H7 (cell line): ENCODE measurements around the gene C14orf119. TPM values are rescaled to one million over a fixed set of nuclear protein-coding genes. Genes with fewer than 3 reads are reported as not detected.
A peak's percentile ranks its signal among the peaks of the same experiment; 100 is the strongest.

Experiments used
- DNase-seq: peaks from one replicate; pipeline ENCODE4 v3.0.0; 2012
- H3K27me3 ChIP-seq: 2 replicates; pipeline ENCODE4 v1.6.0; 2011; ENCODE audit warnings: mild to moderate bottlenecking, low read length; ENCODE audit not compliant: control insufficient read depth, insufficient read depth
- H3K36me3 ChIP-seq: replicated peaks from 2 replicates; pipeline ENCODE4 v1.5.1; 2011; ENCODE audit warnings: low read length; ENCODE audit not compliant: control insufficient read depth, insufficient read depth
- H3K4me3 ChIP-seq: 2 replicates; pipeline ENCODE4 v1.5.1; 2011; ENCODE audit warnings: low read depth, mild to moderate bottlenecking, control low read depth, low read length, moderate library complexity; ENCODE audit not compliant: insufficient read depth
- total RNA-seq: library from RNA; depleted of rRNA; stranded (reverse); fragments of >200 nt; shearing (Covaris generic); gene quantifications from 2 replicates; pipeline ENCODE4 v1.2.3, GENCODE V29; 2014

The C14orf119 gene
- total RNA-seq, 1 experiment from 2014 or later: 97.8 TPM

GRCh38 chr14:23069413-23069806, 25.9 kb upstream of the C14orf119 start:
- H3K27me3 ChIP-seq: no peaks in the 10 kb centered on the region
- H3K4me3 ChIP-seq: no peak overlapping the region
- DNase-seq: no peak
- H3K36me3 ChIP-seq: peaks cover 40% of the 10 kb centered on the region

DNA sequence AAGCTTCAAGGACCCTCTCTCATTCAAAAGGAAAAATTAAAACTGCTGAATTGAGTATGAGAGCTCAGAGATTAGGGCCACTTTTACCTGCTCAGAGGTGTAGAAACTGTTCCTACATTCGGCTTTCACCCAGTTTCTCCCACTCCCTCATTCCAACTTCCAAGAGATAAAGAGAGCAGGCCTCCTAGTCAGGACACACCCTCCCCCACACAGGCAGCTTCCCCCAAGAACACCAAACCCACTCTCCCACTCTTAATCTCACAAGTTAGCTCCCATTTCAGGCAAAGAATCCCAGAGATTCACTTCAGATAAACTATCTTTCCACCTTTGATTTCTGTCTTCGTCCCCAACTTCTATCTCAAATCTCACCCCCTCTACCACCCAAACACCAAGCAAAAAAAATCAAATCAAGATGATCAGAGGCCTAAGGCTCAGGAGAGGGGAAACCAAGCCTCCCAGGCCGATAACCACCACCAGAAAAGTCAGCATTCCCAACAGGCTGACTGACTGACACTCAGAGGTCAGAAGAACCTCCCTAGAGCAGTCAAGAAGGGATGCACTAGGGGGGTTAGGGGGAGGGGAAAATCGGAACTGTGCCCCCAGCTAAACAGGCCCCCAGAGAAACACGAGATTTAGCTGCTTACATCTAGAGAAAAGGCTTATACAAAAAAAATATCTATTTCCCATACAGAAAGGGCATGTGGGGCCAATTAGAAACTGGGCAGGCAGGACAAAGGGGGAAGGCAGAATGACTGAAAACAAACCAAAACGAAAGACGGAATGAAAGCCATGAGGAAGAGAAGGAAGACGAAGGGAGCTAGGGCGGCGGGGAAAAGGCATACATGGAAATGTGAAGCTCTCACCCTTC, 24.8 kb upstream of the C14orf119 start:
- Histone ChIP-seq H3K27me3 (no peaks in the 10 kb centered on the region), H3K36me3 (peaks cover 40% of the 10 kb centered on the region), H3K4me3 (peak overlapping the region; percentile 82)
- DNase-seq: peak; percentile 44

DNA sequence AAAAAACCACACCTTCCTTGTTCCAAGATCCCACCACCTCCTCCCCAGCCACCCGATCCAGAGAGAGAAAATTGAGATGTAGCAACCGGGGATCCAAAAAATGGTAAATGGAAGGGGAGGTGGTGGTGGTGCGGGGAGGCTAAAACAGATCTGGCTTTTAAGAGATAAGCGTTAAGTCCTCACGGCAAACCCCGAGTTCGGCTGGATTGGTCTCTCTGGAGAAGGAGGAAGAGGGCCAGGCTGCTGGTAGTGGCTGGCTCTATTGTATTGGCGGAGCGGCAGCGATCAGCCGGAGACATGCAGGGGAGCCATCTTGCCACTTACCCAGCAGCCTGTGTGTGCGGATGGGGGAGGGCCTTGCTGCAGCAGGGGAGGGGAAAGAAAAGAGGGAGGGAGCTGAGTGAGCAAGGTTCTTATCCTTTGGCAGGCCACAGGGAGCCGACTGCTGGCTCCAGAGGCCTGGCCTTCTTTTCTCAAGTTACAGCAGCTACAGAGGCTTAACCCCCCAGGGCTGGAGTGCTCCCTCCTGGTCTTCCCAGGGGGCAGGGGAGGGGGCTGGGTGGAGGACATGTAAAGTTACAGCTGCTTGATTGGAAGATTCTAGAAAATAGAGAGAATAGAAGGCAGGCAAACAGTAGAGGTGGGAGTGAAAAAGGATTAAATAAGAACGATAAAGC, 23.9 kb upstream of the C14orf119 start:
- no peaks in the 10 kb centered on the region for H3K27me3 ChIP-seq
- peak; percentile 92 for DNase-seq
- H3K4me3 ChIP-seq: peak overlapping the region; percentile 82
- H3K36me3 ChIP-seq: peaks cover 38% of the 10 kb centered on the region

DNA sequence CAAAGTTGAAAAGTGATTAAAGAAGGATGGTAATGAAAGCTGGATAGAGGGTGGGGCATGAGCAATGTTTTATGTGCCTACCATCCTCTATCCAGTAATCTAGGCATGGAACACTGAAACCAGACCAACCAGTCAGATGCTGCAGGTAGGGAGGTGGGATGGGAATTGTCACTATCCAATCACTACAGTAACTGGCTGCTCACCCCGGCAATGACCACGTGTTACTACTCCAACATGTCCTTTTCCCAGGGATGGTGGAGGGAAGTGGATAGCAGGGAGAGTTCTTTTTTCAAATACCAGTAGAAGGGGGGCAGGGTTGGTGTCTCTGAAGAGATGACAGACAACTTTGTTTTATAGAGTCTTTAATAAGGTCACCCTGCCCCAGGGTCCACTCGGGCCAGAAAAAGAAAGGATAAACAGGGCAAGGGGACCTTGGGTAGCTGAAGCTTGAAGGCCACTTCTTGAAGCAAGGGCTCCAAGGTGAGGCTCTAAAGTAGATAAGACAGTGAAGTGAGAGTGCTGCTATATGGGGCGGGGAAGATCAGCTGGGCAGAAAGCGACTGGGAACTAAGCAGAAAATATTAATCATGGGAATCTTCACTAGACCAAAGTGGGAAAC, 23.3 kb upstream of the C14orf119 start:
- peaks cover 36% of the 10 kb centered on the region for H3K36me3 ChIP-seq
- H3K4me3 ChIP-seq: no peak overlapping the region; the same call in 1 of the 2 replicates
- DNase-seq: peak; percentile 55
- H3K27me3 ChIP-seq: no peaks in the 10 kb centered on the region

DNA sequence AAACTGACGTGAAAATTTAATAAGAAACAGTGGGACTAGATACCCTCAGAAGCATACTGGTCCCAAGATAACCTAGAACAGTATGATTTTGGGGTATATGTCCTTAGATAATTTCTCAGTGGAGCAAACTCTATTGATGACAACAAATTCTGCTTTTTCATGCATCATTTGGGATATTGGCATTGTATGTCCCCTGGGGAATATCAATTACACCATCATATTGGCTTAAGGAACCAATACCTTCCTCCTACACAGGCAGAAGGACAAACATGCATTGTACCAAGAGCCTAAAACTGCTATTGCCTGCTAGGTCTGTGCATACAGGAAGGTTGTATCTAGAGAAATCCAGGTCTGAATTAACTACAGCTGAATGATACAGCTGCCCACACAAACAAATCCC, 20.4 kb upstream of the C14orf119 start:
- peaks cover 41% of the 10 kb centered on the region for H3K36me3 ChIP-seq
- no peak overlapping the region for H3K4me3 ChIP-seq
- H3K27me3 ChIP-seq: no peaks in the 10 kb centered on the region
- no peak for DNase-seq

GRCh38 chr14:23076785-23077408, 18.4 kb upstream of the C14orf119 start:
- Histone ChIP-seq H3K36me3 (peaks cover 51% of the 10 kb centered on the region), H3K4me3 (no peak overlapping the region), H3K27me3 (no peaks in the 10 kb centered on the region)
- peak; percentile 58 for DNase-seq

- peaks cover 48% of the 10 kb centered on the region for H3K36me3 ChIP-seq
- H3K27me3 ChIP-seq: no peaks in the 10 kb centered on the region
- no peak overlapping the region for H3K4me3 ChIP-seq
- DNase-seq: no peak
Observed at GRCh38 chr14:23077962-23078361, 17.3 kb upstream of the C14orf119 start.

- no peaks in the 10 kb centered on the region for H3K27me3 ChIP-seq
- peaks cover 46% of the 10 kb centered on the region for H3K36me3 ChIP-seq
Observed at GRCh38 chr14:23078692-23079116, 16.6 kb upstream of the C14orf119 start.

DNA sequence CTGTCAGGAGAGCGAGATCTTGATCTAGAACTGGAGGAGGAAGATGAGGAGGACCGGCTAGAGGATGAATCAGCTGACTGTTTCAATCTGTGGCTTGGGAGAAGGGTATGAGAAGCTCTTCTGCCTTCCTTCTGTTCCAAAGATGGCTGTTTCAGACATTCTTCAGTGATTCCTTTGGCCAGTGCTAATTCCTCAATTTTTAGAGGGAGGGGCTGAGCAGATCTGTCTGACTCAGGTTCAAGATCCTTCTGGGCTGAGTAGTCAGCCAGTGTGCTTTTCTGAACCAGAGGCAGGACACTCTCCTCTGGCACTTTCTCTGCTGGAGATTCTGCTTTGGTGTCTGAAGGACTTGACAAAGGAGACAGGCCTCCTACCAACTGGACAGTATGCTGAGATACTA, 15.6 kb upstream of the C14orf119 start:
- Histone ChIP-seq H3K4me3 (no peak overlapping the region), H3K27me3 (no peaks in the 10 kb centered on the region), H3K36me3 (peaks cover 46% of the 10 kb centered on the region)
- DNase-seq: no peak

More at GRCh38 chr14:23078692-23079116, 16.6 kb upstream of the C14orf119 start:
- no peak overlapping the region for H3K4me3 ChIP-seq
- no peak for DNase-seq

GRCh38 chr14:23080474-23080873, 14.8 kb upstream of the C14orf119 start:
- DNase-seq: no peak
- no peaks in the 10 kb centered on the region for H3K27me3 ChIP-seq
- no peak overlapping the region for H3K4me3 ChIP-seq
- H3K36me3 ChIP-seq: peaks cover 42% of the 10 kb centered on the region

DNA sequence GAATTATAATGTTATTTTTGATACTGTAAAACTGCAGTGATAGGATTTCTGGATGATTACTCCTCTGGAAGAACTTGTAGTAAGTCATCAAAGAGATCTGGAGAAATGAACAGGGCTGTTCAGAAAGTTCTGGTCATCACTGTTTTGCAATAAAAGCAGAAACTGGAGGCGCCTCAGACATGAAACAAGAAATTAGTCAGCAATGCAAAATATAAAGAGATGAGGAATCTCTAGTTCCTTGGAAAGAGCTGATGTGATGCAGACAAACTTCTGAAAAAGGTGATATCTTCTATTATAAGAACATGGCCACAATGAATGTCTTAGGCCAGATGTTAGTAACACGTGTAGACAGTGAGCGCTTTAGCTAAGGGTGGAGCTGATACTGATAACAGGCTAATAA, 9.8 kb upstream of the C14orf119 start:
- H3K36me3 ChIP-seq: peaks cover 28% of the 10 kb centered on the region
- no peak for DNase-seq
- H3K4me3 ChIP-seq: no peak overlapping the region
- no peaks in the 10 kb centered on the region for H3K27me3 ChIP-seq

- peaks cover 28% of the 10 kb centered on the region for H3K36me3 ChIP-seq
- DNase-seq: no peak
- no peak overlapping the region for H3K4me3 ChIP-seq
- no peaks in the 10 kb centered on the region for H3K27me3 ChIP-seq
Observed at GRCh38 chr14:23086565-23086964, 8.7 kb upstream of the C14orf119 start.

DNA sequence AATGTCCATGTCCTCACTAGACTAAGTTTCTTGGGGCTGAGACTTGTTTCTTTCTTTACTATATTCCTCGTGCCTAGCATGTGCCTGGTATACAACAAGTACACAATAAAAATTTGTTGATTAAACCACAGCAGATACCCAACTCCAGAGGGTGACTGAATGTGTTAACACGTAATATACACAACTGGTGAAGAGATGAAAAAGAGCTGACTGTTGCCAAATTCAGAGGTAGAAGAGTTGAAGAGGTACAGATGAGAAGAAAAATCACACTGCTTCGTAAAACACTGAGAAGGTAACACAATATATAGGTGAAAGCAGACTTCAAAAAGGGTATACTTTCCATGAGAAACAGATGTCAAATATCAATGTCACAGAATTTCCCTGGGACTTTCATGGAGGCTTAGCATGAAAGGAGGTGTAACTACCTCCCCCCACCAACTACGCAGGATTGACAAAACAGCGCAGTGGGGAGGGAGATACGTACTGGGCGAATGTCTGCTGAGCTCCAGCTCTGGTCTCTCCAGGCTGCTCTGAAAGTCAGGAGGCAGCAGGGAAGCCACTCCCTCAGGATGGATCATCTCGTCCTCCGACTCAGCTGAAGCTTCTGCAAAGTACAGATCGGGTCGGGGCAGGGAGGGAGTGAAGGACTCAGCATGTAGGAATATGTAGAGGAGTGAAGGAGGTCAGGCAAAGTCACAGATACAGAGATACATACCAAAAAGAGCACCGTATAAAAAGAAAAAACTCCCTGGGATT, 5.6 kb upstream of the C14orf119 start:
- H3K27me3 ChIP-seq: no peaks in the 10 kb centered on the region
- peaks cover 39% of the 10 kb centered on the region for H3K36me3 ChIP-seq
- no peak for DNase-seq
- H3K4me3 ChIP-seq: no peak overlapping the region

- Histone ChIP-seq H3K4me3 (no peak overlapping the region), H3K36me3 (peaks cover 39% of the 10 kb centered on the region), H3K27me3 (no peaks in the 10 kb centered on the region)
- DNase-seq: no peak
Observed at GRCh38 chr14:23090254-23090636, 5.1 kb upstream of the C14orf119 start.
